GM19463 (cell line): ENCODE data around the gene RASAL3.

Experiments used
- ATAC-seq: cut with Tn5 transposase; IDR thresholded peaks from one replicate; pipeline ENCODE4 v1.9.1; 2021; ENCODE audit warnings: mild to moderate bottlenecking, moderate library complexity; ENCODE audit not compliant: unreplicated experiment

RASAL3 gene

GRCh38 chr19:15449620-15450527 lies 14.5 kb downstream of the RASAL3 start, which contains the start of gene WIZ:
TSS of gene WIZ (minus strand) at chr19:15449956. CDS start at chr19:15448307, 1,649 bp downstream.
- peak; percentile 67 for ATAC-seq

- no peak for ATAC-seq
Measured at GRCh38 chr19:15448778-15449619, 15.3 kb downstream of the RASAL3 start.

GRCh38 chr19:15448044-15448777 lies 16.1 kb downstream of the RASAL3 start:
- ATAC-seq, result no peak

- no peak for ATAC-seq
Measured at GRCh38 chr19:15447057-15447456, 17.3 kb downstream of the RASAL3 start.

GRCh38 chr19:15445807-15446376 lies 18.5 kb downstream of the RASAL3 start:
- ATAC-seq, result no peak

- no peak for ATAC-seq
Measured at GRCh38 chr19:15445227-15445605, 19.1 kb downstream of the RASAL3 start.

GRCh38 chr19:15444505-15445226 lies 19.7 kb downstream of the RASAL3 start:
- no peak for ATAC-seq

GRCh38 chr19:15443838-15444237 lies 20.5 kb downstream of the RASAL3 start:
- ATAC-seq, result no peak

GRCh38 chr19:15443325-15443724 lies 21.0 kb downstream of the RASAL3 start:
- no peak for ATAC-seq

- ATAC-seq, result no peak
Measured at GRCh38 chr19:15442142-15442920, 22.0 kb downstream of the RASAL3 start.

GRCh38 chr19:15441317-15441716 lies 23.0 kb downstream of the RASAL3 start:
- ATAC-seq, result no peak

- ATAC-seq, result no peak
Measured at GRCh38 chr19:15439821-15440641, 24.3 kb downstream of the RASAL3 start.

- ATAC-seq, result no peak
Measured at GRCh38 chr19:15439078-15439799, 25.1 kb downstream of the RASAL3 start.

GRCh38 chr19:15438577-15438976 lies 25.8 kb downstream of the RASAL3 start:
- ATAC-seq, result no peak

GRCh38 chr19:15438124-15438496 lies 26.2 kb downstream of the RASAL3 start:
- no peak for ATAC-seq

GRCh38 chr19:15437355-15438123 lies 26.8 kb downstream of the RASAL3 start:
- ATAC-seq, result no peak

- ATAC-seq, result no peak
Measured at GRCh38 chr19:15436826-15437110, 27.6 kb downstream of the RASAL3 start.
